ENCODE results near the gene SBK2. TPM values are rescaled to one million over a fixed set of nuclear protein-coding genes. Genes with fewer than 3 reads are reported as not detected.

Gene SBK2
- polyA plus RNA-seq, 1 of the 3 experiments (the other 2 are of a cell fraction), result 0.20 TPM

DNA sequence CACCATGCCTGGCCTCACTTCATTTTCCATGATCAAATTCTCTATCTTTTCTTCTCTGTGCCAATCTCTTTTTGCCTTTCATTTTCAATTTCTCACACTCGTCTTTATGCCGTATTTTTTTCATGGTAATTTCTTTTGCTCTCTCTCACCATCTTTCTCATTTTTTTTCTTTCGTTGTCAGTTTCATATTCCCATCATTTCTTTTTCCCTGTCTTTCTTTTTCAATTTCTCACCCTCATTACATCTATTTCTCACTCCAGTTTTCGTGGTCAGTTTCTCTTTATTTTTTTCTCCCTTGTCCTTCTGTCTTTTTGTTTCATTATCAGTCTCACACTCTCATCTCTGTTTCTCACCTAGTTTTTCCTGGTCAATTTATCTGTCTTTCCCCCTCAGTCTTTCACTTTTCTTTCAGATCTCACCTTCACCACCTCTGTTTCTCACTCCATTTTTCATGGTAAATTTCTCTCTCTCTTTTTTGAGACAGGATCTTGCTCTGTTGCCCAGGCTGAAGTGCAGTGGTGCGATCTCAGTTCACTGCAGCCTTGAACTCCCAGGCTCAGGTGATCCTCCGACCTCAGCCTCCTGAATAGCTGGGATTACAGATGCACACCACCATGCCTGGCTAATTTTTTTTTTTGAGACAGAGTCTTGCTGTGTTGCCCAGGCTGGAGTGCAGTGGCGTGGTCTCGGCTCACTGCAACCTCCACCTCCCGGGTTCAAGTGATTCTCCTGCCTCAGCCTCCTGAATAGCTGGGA, 34.6 kb downstream of the SBK2 start (continued):
- TF ChIP-seq, protein P1, sequence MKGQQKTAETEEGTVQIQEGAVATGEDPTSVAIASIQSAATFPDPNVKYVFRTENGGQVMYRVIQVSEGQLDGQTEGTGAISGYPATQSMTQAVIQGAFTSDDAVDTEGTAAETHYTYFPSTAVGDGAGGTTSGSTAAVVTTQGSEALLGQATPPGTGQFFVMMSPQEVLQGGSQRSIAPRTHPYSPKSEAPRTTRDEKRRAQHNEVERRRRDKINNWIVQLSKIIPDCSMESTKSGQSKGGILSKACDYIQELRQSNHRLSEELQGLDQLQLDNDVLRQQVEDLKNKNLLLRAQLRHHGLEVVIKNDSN (IDR thresholded peaks at IDR 0.05; ENCODE audit: borderline replicate concordance, low read depth), result no peak
- TF ChIP-seq SIN3A (IDR thresholded peaks at IDR 0.05; ENCODE audit: borderline replicate concordance, low read depth, low read length), result no peak
- TF ChIP-seq REST (IDR thresholded peaks at IDR 0.05; ENCODE audit: low read depth, low read length), result no peak
- no peak for TF ChIP-seq NRF1 (IDR thresholded peaks at IDR 0.05; ENCODE audit: low read depth, low read length)
- TF ChIP-seq, protein P2, sequence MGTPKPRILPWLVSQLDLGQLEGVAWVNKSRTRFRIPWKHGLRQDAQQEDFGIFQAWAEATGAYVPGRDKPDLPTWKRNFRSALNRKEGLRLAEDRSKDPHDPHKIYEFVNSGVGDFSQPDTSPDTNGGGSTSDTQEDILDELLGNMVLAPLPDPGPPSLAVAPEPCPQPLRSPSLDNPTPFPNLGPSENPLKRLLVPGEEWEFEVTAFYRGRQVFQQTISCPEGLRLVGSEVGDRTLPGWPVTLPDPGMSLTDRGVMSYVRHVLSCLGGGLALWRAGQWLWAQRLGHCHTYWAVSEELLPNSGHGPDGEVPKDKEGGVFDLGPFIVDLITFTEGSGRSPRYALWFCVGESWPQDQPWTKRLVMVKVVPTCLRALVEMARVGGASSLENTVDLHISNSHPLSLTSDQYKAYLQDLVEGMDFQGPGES (IDR thresholded peaks at IDR 0.05; ENCODE audit: low read depth, low read length), result no peak
- TF ChIP-seq MXI1 (IDR thresholded peaks at IDR 0.05; ENCODE audit: low read depth, low read length), result no peak
- TF ChIP-seq CHD2 (IDR thresholded peaks at IDR 0.05; ENCODE audit: low read length, partially characterized antibody), result no peak
- TF ChIP-seq, protein P3, sequence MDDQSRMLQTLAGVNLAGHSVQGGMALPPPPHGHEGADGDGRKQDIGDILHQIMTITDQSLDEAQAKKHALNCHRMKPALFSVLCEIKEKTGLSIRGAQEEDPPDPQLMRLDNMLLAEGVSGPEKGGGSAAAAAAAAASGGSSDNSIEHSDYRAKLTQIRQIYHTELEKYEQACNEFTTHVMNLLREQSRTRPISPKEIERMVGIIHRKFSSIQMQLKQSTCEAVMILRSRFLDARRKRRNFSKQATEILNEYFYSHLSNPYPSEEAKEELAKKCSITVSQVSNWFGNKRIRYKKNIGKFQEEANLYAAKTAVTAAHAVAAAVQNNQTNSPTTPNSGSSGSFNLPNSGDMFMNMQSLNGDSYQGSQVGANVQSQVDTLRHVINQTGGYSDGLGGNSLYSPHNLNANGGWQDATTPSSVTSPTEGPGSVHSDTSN (IDR thresholded peaks at IDR 0.05), result no peak

- Histone ChIP-seq H4K20me1 (ENCODE audit: insufficient read depth) (no peaks in the 10 kb centered on the region), H3K4me3 (ENCODE audit: low read depth in 2 of 2, low read length in 1 of 2) (no peak overlapping the region), H3K9me3 (no peaks in the 10 kb centered on the region), H3K9ac (no peak overlapping the region), H3K4me2 (no peak overlapping the region), H3K9me2 (no peaks in the 10 kb centered on the region), H3K36me3 (replicated peaks in 1 of 2; ENCODE audit: control insufficient read depth in 1 of 2, insufficient read depth in 2 of 2, low read length in 1 of 2) (no peaks in the 10 kb centered on the region), H3K27me3 (ENCODE audit: insufficient read depth) (no peaks in the 10 kb centered on the region), H3K79me2 (ENCODE audit: insufficient read depth) (no peaks in the 10 kb centered on the region), H3K27ac (ENCODE audit: low read depth in 2 of 2, low read length in 1 of 2) (no peak overlapping the region), H3K4me1 (ENCODE audit: control insufficient read depth in 1 of 2, insufficient read depth in 2 of 2, low read depth in 1 of 2, low read length in 1 of 2) (peaks cover 0 to 6% of the 10 kb centered on the region in 2 experiments; a peak in 1 of 4 replicates), H3F3A (replicated peaks; ENCODE audit: insufficient read depth) (peaks cover 9% of the 10 kb centered on the region), H2AFZ (ENCODE audit: low read depth) (no peak overlapping the region)
- CTCF ChIA-PET, result interaction anchor here (1.3 to 1.7 kb wide), 3 partner anchors 10 to 33 kb away, joined by 5 to 10 read pairs (median 5); no protein-coding TSS in a partner anchor
- 91% methylated on average over 25 of the region's 26 CpGs for WGBS (ENCODE audit: low lambda C conversion rate)
- POLR2A ChIA-PET, result no interaction called here
- no peak for TF ChIP-seq EZH2phosphoT487 (IDR thresholded peaks at IDR 0.05; ENCODE audit: borderline replicate concordance, low read depth)
- TF ChIP-seq, protein P2 (IDR thresholded peaks at IDR 0.05; ENCODE audit: low read depth, low read length), result no peak
- no peak for TF ChIP-seq REST (IDR thresholded peaks at IDR 0.05; ENCODE audit: low read depth, low read length)
- no peak for TF ChIP-seq RXRA (IDR thresholded peaks at IDR 0.05; ENCODE audit: borderline replicate concordance, low read depth)
- TF ChIP-seq, protein P3 (IDR thresholded peaks at IDR 0.05), result no peak
- no peak for TF ChIP-seq RCOR1 (IDR thresholded peaks at IDR 0.05; ENCODE audit: low read length)
- TF ChIP-seq JUND (IDR thresholded peaks at IDR 0.05), result no peak
- DNase-seq, result no peak
Measured at GRCh38 chr19:55500368-55500952, 36.5 kb downstream of the SBK2 start.
